COLO829 (cell line): ENCODE measurements around the gene SMC1B.
A peak's percentile ranks its signal among the peaks of the same experiment; 100 is the strongest.

Experiments
- DNase-seq: peaks from one replicate; pipeline ENCODE4 v3.0.0; 2012; ENCODE audit warnings: low spot score

SMC1B gene

GRCh38 chr22:45320357-45320976 is 92.9 kb downstream of the SMC1B start:
- DNase-seq = no peak

GRCh38 chr22:45319324-45319685 is 94.1 kb downstream of the SMC1B start:
- no peak for DNase-seq

GRCh38 chr22:45318558-45319323 is 94.7 kb downstream of the SMC1B start:
- DNase-seq = no peak

DNA sequence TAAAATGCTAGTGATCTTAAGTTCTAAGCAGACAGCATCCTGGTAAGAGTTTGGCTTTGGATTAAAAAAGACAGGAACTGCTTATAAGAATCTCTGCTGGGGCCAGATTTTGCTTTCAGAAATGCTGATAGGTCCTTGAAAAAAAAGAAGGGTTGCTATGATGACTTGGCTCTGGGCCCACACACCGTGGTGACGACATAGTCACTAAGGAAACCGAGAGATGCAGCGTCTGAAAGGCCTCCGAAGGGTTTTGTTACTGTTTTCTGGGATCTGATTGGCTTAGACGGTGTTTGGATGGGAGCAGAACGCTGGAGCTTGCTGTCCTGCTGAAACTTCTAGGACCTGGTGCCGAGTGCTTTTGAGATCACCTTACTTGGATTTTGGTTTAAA is 95.2 kb downstream of the SMC1B start:
- peak; percentile 40 for DNase-seq

DNA sequence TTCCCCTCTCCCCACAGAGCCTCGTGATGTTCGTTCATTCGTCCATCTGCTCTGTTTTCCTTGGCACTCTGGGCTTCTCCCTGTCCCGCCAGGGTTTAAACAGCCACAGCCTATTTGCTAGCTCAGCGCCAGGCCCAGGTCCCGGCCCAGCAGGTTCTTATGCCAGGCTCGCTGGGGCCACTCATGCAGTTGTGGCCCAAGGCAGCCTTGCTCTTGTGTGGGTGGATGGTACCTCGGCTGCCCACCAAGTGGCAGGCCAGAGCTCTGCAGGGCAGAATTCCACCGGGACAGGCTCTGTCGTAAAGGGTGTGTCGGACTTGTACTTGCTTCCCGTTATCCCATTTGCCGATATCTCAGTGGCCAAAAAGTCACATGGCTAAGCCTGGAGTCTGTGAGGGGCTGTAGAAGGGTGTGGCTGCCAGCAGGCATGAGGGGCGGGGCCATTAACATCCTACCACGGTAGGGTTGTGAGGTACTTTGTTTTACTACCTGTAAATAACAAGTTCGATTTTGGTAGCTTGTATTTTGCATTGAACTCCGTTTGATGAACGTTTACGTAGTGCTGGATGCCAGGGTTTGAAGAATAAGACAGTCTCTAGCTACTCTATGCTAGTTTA is 95.7 kb downstream of the SMC1B start:
- no peak for DNase-seq

DNA sequence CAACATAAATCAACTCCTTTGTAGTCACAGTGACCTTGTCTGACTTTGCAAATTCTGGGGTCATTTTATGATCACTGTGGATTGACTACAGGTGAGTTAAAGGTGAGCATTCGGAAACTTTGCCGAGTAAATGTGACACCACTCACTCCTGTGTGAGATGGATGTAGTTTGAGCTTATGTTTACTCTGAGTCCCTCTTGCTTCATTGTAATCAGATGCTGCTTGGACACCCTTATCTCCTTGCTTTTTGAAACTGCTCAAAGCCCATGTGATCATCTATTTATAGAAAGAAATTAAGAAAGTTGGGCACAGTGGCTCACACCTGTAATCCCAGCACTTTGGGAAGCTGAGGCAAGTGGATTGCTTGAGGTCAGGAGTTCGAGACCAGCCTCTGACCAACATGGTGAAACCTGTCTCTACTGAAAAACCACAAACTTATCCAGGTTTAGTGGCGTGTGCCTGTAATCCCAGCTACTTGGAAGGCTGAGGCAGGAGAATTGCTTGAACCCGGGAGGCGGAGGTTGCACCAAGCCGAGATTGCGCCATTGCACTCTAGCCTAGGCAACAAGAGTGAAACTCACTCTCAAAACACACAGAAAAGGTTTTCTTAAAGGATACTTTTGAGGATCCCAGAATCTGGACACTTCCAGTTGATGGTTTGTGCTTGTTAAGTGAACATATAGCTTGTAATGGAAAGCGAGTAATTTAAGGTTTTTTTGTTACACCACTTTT is 96.4 kb downstream of the SMC1B start:
- no peak for DNase-seq

DNA sequence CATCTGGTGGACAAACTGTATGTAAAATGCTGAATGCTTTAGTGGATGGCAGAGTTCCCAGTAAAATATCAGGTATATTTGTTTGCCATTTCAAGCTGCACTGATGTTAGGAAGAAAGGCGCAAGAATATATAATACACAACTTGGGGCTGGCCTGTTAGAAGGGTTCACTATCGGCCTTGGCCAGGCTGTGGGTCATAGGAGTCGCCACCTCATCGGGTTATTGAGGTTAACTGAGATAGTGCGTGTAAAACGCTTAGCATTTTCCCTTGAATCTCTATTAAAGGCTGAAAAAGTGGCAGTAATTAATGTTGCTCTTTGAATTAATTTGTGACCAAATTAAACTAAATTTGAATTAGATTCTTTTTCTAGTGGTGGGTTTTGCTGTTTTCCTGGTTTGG is 98.6 kb downstream of the SMC1B start:
- DNase-seq = no peak

DNA sequence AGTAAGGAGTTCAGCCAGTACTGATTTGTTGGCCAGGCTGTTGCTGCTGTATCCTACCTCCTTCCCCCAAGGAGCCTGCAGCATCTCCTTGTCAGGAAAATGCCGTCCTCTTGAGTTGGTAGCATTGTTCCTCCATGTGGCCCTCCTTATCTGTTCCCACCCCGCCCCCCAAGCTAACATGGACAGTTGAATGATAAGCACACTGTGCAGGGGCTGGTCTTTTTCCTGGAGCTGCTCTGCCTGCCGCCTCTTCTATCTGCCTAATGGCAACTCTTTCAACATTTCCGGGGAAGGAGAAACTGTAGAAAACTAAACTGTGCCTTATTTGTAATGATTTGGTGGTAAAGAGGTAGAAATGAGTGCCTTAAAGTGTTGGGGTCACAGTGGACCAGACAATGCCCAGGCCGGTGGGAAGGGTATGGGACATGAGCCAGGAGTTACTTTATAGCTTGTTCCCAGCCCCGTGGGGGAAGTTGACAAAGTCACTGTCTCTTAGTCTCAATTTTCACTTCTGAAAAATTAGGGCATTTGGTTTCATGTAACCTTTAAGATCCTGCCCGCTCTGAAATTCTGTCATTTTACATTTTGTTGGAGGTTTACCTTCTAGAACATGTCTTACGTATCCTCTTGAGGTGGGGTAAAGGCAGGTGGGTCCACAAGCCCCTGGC is 99.2 kb downstream of the SMC1B start:
- DNase-seq = no peak

DNA sequence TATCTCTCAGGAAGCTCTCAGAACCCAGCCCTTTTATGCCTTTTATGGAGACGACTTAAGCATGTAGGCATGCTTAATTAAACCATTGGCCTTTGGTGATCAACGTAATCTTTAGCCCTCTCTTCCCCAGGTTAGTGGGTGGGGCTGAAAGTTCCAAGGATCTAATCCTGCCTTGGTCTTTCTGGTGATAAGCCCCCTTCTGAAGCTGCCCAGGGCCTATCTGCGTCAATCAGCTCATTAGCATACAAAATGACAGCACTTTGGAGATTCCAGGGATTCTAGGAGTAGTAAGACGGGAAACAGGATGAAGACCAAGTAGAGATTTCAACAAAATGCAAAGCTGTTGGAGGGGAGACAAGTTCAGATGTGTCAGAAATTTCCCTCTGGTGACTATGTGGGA is 100.5 kb downstream of the SMC1B start:
- DNase-seq = no peak

DNA sequence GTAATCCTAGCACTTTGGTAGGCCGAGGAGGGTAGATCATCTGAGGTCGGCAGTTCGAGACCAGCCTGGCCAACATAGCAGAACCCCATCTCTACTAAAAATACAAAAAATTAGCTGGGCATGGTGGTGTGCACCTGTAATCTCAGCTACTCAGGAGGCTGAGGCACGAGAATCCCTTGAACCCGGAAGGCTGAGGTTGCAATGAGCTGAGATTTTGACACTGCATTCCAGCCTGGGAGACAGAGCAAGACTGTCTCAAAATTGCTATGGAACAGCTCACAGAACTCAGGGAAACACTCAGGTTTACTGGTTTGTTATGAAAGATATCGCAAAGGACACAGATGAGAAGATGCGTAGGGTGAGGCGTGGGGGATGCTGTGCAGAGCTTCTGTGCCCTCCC is 101.0 kb downstream of the SMC1B start:
- DNase-seq = no peak

DNA sequence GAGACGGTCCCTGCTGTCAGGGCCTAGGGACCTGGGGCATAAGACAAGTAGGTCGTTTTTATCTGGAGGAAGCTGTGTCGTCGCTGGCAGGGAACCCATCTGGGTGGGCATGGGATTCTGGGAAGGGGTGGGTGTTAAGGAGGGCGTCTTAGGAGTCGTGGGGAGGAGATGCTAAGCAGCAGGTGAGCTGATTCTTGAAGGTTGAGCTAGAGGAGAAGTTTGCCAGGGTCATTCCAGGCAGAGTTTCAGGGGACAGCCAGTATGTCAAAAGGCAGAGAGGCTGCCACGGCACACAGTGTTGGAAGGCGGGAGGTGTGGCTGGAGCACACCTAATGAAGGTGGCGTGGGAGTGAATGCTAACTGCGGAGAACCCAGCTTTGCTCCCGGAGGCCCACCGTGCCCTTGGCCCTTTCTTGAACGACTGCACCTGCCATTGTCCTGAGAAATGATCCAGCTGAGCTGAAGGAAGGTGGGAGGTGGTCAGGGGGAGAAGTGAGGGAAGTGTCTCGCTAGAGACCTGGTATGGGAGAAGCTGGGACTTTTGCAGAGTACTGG is 102.3 kb downstream of the SMC1B start:
- DNase-seq = no peak

- DNase-seq = no peak
Observed at GRCh38 chr22:45310331-45310976, 102.9 kb downstream of the SMC1B start.

DNA sequence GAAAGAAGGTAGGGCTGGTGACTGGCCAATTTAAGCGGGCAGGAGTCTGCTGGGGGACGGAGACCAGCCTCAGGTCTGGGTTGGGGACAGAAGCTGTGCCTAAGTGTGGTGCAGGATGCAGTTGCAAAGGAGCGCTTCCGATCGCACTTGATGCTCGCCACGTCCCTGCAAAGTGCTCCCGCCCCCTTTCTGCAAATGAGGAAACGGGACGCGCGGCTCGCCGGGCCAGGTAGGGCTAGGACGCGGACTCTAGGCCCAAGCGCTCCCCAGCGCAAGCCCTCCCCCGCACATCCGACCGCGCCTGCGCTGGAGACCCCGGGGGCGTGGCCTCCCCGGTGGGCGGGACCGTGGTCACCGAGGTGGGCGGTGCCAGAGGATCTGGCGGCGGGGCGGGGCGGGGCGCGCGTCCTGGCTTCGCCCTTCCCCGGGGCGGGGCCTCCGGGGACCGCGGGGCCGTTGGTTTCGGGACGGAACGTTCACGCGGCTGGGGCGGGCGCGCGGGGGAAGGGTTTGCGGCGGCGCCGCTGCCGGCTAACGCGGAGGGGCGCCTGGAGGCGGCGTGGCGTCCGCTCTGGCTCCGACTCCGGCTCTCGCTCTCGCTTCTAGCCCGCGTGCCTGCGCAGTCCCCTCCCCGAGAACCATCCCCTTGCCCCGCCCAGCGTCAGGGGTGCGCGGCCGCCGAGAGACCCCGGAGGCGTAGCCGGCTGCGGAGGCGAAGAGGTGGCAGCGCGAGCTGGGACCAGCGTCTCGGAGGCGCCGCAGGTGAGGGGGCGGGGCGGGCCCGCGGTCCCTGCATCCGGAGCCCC is 103.8 kb downstream of the SMC1B start, which contains the start of gene FAM118A:
Gene FAM118A (plus strand): TSS at position 513 of the 806 bp plus-strand sequence. CDS start 12,446 bp downstream, outside the sequence.
- DNase-seq = peak; percentile 99

DNA sequence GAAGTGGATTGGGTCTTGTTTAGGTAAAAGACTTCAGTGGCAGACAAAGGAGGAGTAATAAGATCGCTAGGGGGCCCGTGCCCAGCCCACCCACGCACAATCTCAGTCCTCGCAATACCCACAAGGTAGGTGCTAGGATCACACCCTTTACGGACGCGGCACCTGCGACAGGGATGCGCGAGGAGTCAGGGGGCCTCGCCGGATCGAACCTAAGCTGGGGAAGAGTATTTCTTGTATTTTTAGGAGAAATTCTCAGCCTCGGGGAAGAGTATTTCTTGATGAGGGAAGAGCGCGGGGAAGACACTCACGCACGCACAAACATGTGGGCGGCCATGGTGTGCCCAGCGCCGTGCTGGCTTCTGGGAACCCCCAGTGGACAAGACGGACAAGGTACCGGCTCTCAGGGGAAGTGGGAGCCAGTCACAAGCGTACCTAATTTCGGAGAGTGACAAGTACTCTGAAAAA is 104.4 kb downstream of the SMC1B start:
- no peak for DNase-seq

GRCh38 chr22:45308391-45308956 is 104.9 kb downstream of the SMC1B start:
- no peak for DNase-seq

GRCh38 chr22:45306139-45306538 is 107.3 kb downstream of the SMC1B start:
- DNase-seq = no peak

GRCh38 chr22:45305456-45306075 is 107.8 kb downstream of the SMC1B start:
- no peak for DNase-seq

DNA sequence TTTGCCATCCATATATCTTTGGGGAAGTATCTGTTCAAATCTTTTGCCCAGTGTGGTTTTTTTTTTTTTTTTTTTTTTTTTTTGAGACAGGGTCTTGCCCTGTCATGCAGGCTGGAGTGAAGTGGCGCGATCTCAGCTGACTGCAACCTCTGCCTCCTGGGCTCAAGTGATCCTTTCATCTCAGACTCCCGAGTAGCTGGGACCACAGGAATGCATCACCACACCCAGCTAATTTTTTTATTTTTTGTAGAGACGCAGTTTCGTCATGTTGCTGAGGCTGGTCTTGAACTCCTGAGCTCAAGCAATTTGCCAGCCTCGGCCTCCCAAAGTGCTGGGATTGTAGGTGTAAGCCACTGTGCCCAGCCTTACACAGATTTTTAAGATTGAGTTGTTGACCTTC is 108.4 kb downstream of the SMC1B start:
- DNase-seq = no peak

GRCh38 chr22:45303181-45303580 is 110.2 kb downstream of the SMC1B start:
- DNase-seq = no peak

DNA sequence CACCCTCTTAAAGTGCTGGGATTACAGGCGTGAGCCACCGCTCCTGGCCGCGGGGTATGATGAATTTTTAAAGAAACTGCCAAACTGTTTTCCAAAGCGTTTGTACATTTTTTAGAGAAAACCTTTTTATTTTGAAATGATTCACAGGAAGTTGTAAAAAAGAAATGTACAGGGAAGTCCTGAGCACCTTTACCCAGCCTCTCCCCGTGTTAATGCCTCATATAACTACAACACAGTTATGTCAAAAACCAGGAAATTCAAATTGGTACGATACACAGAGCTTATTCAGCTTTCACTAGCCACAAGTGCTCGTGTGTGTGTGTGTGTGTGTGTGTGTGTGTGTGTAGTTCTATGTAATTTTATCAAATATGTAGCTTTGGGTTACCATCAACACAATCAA is 110.6 kb downstream of the SMC1B start:
- DNase-seq = no peak
